ENCODE results near the gene ESPNL.

ESPNL gene

DNA sequence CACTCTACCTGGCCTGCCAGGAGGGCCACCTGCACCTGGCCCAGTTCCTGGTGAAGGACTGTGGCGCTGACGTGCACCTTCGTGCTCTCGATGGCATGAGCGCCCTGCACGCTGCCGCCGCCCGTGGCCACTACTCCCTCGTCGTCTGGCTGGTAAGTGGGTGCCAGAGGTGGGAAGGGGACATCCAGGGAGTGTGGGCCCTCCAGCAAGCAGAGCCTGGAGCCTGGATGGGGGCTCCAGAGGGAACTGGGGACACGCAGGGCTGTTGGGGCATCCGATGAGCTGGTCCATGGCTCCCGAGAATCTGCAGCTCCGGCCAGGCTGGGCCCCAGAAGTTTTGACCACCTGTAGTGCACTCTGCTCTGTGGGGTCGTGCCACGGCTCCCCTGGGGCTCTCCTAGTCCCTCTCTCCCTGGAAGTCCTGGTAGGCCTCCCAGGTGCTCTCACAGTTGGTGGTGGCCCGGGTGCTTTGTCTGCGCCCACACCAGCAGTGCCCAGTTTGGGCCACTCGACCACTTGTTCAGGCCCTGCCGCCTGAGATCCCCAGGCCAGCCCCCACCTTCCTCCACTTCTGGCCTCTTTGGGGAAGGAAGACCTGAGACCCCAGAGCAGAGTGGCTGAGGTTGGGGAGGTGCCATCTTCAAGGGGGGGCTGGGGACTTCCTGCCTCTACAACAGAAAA lies 4.7 kb downstream of the ESPNL start:
- 100% methylated on average over 18 of the region's 21 CpGs for WGBS (ENCODE audit: insufficient coverage)
- Histone ChIP-seq H3K36me3 (ENCODE audit: control insufficient read depth in 4 of 4, insufficient read depth in 4 of 4, low read length in 3 of 4) (no peaks in the 10 kb centered on the region), H3K27ac (ENCODE audit: insufficient read depth in 1 of 2, low read depth in 1 of 2, low read length in 2 of 2, poor library complexity in 1 of 2, severe bottlenecking in 2 of 2) (no peak overlapping the region), H3K9me3 (ENCODE audit: control extremely low read depth in 1 of 5, control insufficient read depth in 4 of 5, insufficient read depth in 2 of 5, low read depth in 1 of 5, low read length in 4 of 5) (no peaks in the 10 kb centered on the region), H3K4me3 (ENCODE audit: control insufficient read depth in 1 of 7, extremely low read depth in 1 of 7, insufficient read depth in 4 of 7, low read depth in 2 of 7, low read length in 6 of 7) (no peak overlapping the region), H3K4me1 (ENCODE audit: control extremely low read depth in 1 of 4, control insufficient read depth in 4 of 4, insufficient read depth in 4 of 4, low read length in 3 of 4) (peaks cover 0 to 32% (median 15%) of the 10 kb centered on the region in 4 experiments), H3K27me3 (replicated peaks in 2 of 5; ENCODE audit: control insufficient read depth in 4 of 5, insufficient read depth in 5 of 5, low read length in 4 of 5) (no peaks in the 10 kb centered on the region)
- ChIA-PET CTCF (no interaction called here), POLR2A (no interaction called here)
- no peak for DNase-seq

DNA sequence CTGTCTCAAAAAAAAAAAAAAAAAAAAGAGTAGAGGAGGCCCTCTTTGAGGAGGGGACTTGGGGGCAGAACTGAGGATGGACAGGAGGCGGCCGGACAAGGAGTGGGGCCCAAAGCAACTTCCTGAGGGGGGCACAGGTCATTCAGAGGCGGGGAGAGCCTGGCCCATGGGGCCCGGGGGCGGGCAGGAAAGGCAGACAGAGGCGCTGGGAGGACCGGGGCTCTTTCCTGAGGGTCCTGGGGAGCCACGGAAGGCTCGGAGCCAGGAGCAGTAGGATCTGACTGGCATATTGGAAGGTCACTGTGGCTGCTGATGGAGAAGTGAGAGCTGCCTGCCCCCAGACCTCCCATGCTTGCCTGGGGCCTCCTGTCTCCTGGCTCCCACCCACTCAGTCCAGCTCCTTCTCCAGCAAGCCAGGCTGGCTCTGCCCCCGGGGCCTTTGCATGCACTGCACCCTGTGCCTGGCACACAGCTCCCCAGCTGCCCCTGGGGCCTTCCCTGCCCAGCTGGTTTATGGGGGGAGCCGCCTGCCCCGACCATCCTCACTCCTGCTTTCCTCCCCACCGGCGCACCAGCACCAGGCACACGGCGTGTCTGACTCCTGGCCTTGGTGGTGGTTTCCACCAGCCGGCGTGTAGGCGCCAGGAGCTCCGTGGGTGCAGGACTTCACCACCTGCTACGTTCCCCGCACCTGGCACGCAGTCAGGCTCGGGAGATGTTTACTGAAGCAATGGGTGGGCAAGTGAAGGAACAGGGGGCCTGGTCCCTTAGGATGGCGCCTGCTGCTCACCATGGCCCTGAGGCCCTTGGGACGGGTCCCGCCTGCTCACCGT lies 5.6 kb downstream of the ESPNL start:
- no peaks in the 10 kb centered on the region for H3K9me3 ChIP-seq (ENCODE audit: control extremely low read depth in 1 of 5, control insufficient read depth in 4 of 5, insufficient read depth in 2 of 5, low read depth in 1 of 5, low read length in 4 of 5)
- DNase-seq: no peak
- WGBS (ENCODE audit: insufficient coverage): 95% methylated on average over 21 of the region's 28 CpGs
- CTCF ChIA-PET: no interaction called here
- no peaks in the 10 kb centered on the region for H3K36me3 ChIP-seq (ENCODE audit: control insufficient read depth in 4 of 4, insufficient read depth in 4 of 4, low read length in 3 of 4)
- H3K27ac ChIP-seq (ENCODE audit: insufficient read depth in 1 of 2, low read depth in 1 of 2, low read length in 2 of 2, poor library complexity in 1 of 2, severe bottlenecking in 2 of 2): no peak overlapping the region
- H3K27me3 ChIP-seq (replicated peaks in 2 of 5; ENCODE audit: control insufficient read depth in 4 of 5, insufficient read depth in 5 of 5, low read length in 4 of 5): no peaks in the 10 kb centered on the region
- peaks cover 0 to 32% (median 15%) of the 10 kb centered on the region in 4 experiments for H3K4me1 ChIP-seq (ENCODE audit: control extremely low read depth in 1 of 4, control insufficient read depth in 4 of 4, insufficient read depth in 4 of 4, low read length in 3 of 4)
- H3K4me3 ChIP-seq (ENCODE audit: control insufficient read depth in 1 of 7, extremely low read depth in 1 of 7, insufficient read depth in 4 of 7, low read depth in 2 of 7, low read length in 6 of 7): no peak overlapping the region
- POLR2A ChIA-PET: no interaction called here

DNA sequence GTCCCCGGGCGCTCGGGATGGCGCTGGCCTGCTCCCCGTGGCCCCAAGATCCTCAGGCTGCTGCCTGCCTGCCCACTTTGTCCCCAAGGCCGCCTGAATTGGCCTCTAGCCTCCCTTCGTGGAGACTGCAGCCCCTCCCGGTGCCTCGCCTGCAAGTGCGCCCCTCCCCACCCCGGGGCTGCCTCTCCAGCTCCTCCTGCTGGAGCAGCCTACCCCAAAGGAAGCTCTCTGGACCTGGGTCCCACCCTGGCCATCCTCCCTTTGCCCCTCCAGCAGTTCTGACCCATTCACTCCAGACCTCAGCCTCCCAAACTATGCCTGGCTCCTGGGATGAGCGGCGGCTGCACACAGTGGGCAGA lies 6.2 kb downstream of the ESPNL start:
- ChIA-PET POLR2A (no interaction called here), CTCF (interaction anchor here (1.2 kb wide), 1 partner anchor 25 kb away, joined by 3 read pairs; no protein-coding TSS in a partner anchor)
- WGBS (ENCODE audit: insufficient coverage): 92% methylated on average over 12 of the region's 13 CpGs
- Histone ChIP-seq H3K27me3 (replicated peaks in 2 of 5; ENCODE audit: control insufficient read depth in 4 of 5, insufficient read depth in 5 of 5, low read length in 4 of 5) (no peaks in the 10 kb centered on the region), H3K4me3 (ENCODE audit: control insufficient read depth in 1 of 7, extremely low read depth in 1 of 7, insufficient read depth in 4 of 7, low read depth in 2 of 7, low read length in 6 of 7) (no peak overlapping the region), H3K36me3 (ENCODE audit: control insufficient read depth in 4 of 4, insufficient read depth in 4 of 4, low read length in 3 of 4) (no peaks in the 10 kb centered on the region), H3K4me1 (ENCODE audit: control extremely low read depth in 1 of 4, control insufficient read depth in 4 of 4, insufficient read depth in 4 of 4, low read length in 3 of 4) (peaks cover 0 to 32% (median 15%) of the 10 kb centered on the region in 4 experiments), H3K9me3 (ENCODE audit: control extremely low read depth in 1 of 5, control insufficient read depth in 4 of 5, insufficient read depth in 2 of 5, low read depth in 1 of 5, low read length in 4 of 5) (no peaks in the 10 kb centered on the region), H3K27ac (ENCODE audit: insufficient read depth in 1 of 2, low read depth in 1 of 2, low read length in 2 of 2, poor library complexity in 1 of 2, severe bottlenecking in 2 of 2) (no peak overlapping the region)
- DNase-seq: no peak

DNA sequence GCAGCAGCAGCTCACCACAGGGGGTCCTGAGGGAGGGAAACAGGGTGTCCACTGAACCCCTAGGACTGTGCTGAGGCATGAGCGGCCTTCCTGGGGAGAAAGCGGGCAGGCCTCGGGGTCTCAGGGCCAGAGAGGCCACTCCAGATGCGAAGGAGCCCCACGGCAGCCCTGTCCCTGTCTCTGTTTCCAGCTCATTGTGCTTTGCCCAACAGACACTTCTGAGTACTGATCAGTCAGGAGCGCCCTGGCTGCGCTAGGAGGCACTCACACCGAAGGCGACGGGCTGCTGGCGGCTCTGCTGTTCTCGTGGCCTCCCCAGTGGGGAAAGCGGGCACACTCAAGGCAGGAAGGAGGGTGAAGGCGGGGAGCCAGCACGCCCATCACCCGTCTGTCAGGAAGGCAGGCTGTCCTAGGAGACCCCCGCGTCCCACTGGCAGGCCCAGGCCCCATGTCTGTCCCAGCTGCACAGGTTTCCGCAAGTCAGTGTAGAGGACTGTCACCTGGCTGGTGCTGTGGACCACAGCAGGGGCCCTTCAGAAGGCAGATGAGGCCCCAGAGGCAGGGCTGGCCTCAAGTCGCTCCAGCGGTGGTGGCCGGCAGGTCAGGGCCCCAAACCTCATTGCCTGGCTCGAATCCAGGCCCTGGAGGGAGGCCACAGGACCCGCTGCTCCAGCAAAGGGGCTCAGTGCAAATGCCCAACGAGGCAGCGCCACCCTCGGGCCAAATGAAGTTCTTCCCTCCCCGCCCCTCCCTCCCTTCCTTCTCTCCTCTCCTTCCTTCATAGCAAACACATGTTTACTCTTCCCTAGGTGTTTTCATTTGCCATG lies 6.8 kb downstream of the ESPNL start:
- peaks cover 0 to 32% (median 15%) of the 10 kb centered on the region in 4 experiments for H3K4me1 ChIP-seq (ENCODE audit: control extremely low read depth in 1 of 4, control insufficient read depth in 4 of 4, insufficient read depth in 4 of 4, low read length in 3 of 4)
- DNase-seq: peak in 2 of 3 donors; percentile 25 to 28
- ChIA-PET POLR2A (no interaction called here), CTCF (interaction anchor here (1.2 kb wide), 1 partner anchor 25 kb away, joined by 3 read pairs; no protein-coding TSS in a partner anchor)
- H3K27me3 ChIP-seq (replicated peaks in 2 of 5; ENCODE audit: control insufficient read depth in 4 of 5, insufficient read depth in 5 of 5, low read length in 4 of 5): no peaks in the 10 kb centered on the region
- H3K27ac ChIP-seq (ENCODE audit: insufficient read depth in 1 of 2, low read depth in 1 of 2, low read length in 2 of 2, poor library complexity in 1 of 2, severe bottlenecking in 2 of 2): no peak overlapping the region
- H3K9me3 ChIP-seq (ENCODE audit: control extremely low read depth in 1 of 5, control insufficient read depth in 4 of 5, insufficient read depth in 2 of 5, low read depth in 1 of 5, low read length in 4 of 5): no peaks in the 10 kb centered on the region
- H3K36me3 ChIP-seq (ENCODE audit: control insufficient read depth in 4 of 4, insufficient read depth in 4 of 4, low read length in 3 of 4): no peaks in the 10 kb centered on the region
- WGBS (ENCODE audit: insufficient coverage): 83% methylated on average over 24 of the region's 28 CpGs
- H3K4me3 ChIP-seq (ENCODE audit: control insufficient read depth in 1 of 7, extremely low read depth in 1 of 7, insufficient read depth in 4 of 7, low read depth in 2 of 7, low read length in 6 of 7): no peak overlapping the region

DNA sequence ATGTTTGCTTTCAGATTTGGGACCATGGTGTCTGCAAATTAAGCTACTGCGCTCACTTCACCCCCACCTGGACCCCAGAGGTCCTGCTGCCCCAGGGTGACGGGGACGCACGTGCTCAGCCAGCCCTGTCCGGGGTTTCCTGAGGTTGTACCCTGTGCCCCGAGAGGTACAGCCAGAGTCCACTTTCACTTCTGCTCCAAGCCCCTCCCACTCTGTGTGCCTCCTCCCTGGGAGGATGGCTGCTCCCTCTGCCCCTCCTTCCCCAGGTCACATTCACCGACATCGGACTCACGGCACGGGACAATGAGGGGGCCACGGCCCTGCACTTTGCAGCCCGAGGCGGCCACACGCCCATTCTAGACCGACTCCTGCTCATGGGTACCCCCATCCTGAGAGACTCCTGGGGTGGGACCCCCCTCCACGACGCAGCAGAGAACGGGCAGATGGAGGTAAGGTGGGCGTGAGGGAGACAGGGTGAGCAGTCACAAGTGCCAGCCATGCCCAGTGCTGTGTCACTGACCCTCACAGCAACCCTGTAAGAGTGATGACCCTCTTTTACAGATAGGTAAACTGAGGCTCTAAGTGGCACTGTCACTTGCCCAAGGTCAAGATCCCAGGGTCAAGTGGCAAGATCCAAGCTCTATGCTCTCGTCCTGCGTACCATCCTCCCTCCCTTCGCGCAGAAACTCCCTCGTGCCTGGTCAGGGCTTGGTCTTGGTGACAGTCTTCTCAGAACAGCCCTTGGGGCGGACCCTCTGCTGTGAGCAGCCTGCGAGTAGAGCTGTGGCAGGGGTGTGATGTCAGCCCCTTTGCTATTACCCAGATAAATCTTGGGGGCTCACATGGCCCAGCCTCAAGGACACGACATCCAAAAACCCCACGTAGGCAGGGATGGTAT lies 7.6 kb downstream of the ESPNL start:
- ChIA-PET POLR2A (no interaction called here), CTCF (interaction anchor here (1.2 kb wide), 1 partner anchor 26 kb away, joined by 3 read pairs; no protein-coding TSS in a partner anchor)
- peak in 1 of 3 donors; percentile 15 for DNase-seq
- Histone ChIP-seq H3K27ac (ENCODE audit: insufficient read depth in 1 of 2, low read depth in 1 of 2, low read length in 2 of 2, poor library complexity in 1 of 2, severe bottlenecking in 2 of 2) (no peak overlapping the region), H3K4me1 (ENCODE audit: control extremely low read depth in 1 of 4, control insufficient read depth in 4 of 4, insufficient read depth in 4 of 4, low read length in 3 of 4) (peaks cover 0 to 32% (median 15%) of the 10 kb centered on the region in 4 experiments), H3K4me3 (ENCODE audit: control insufficient read depth in 1 of 7, extremely low read depth in 1 of 7, insufficient read depth in 4 of 7, low read depth in 2 of 7, low read length in 6 of 7) (no peak overlapping the region), H3K27me3 (replicated peaks in 2 of 5; ENCODE audit: control insufficient read depth in 4 of 5, insufficient read depth in 5 of 5, low read length in 4 of 5) (no peaks in the 10 kb centered on the region), H3K9me3 (ENCODE audit: control extremely low read depth in 1 of 5, control insufficient read depth in 4 of 5, insufficient read depth in 2 of 5, low read depth in 1 of 5, low read length in 4 of 5) (peaks cover 0 to 2% (median 0%) of the 10 kb centered on the region in 5 experiments), H3K36me3 (ENCODE audit: control insufficient read depth in 4 of 4, insufficient read depth in 4 of 4, low read length in 3 of 4) (no peaks in the 10 kb centered on the region)
- 85% methylated on average over 23 of the region's 28 CpGs for WGBS (ENCODE audit: insufficient coverage)

DNA sequence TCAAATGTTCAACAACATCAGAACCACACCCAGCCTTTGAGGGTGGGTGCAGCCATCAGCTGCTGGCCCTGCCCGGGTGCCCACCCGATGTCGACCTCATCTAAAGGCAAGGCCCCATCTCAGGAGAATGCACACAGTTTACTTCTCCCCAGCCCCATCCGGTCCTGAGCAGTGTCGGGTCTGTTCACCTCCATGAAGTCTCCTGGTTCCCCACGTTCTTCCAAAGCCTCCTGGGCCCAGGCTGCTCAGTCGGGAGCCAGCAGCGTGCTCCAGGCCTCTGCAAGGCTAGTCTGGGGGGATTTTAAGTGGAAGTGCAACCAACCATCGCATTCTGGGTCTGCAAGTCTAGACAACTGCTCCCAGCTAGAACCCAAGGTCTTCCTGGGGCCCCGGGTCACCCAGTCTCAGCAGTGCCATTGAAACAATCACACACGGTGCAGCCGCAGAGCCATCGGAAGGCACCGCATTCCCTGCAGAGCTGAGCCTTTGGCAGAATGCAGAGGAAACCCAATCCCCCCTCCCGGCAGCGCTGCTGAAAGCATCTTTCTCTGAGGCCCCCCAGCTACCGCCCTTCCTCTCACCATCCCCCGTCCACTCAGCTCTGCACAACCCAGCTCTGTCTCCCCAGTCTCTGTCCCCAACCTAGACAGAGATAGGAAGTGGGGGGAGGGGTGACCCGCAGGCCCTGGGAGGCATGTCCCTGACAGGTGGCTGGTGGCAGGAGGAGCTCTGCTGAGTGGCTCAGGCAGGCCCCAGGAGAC lies 8.5 kb downstream of the ESPNL start:
- H3K27ac ChIP-seq (ENCODE audit: insufficient read depth in 1 of 2, low read depth in 1 of 2, low read length in 2 of 2, poor library complexity in 1 of 2, severe bottlenecking in 2 of 2): no peak overlapping the region
- 62% methylated on average over 14 of the region's 19 CpGs for WGBS (ENCODE audit: insufficient coverage)
- H3K4me1 ChIP-seq (ENCODE audit: control extremely low read depth in 1 of 4, control insufficient read depth in 4 of 4, insufficient read depth in 4 of 4, low read length in 3 of 4): peaks cover 0 to 32% (median 15%) of the 10 kb centered on the region in 4 experiments
- no peaks in the 10 kb centered on the region for H3K27me3 ChIP-seq (replicated peaks in 2 of 5; ENCODE audit: control insufficient read depth in 4 of 5, insufficient read depth in 5 of 5, low read length in 4 of 5)
- peak in 1 of 3 donors; percentile 15 for DNase-seq
- no peaks in the 10 kb centered on the region for H3K36me3 ChIP-seq (ENCODE audit: control insufficient read depth in 4 of 4, insufficient read depth in 4 of 4, low read length in 3 of 4)
- H3K9me3 ChIP-seq (ENCODE audit: control extremely low read depth in 1 of 5, control insufficient read depth in 4 of 5, insufficient read depth in 2 of 5, low read depth in 1 of 5, low read length in 4 of 5): peaks cover 0 to 6% (median 0%) of the 10 kb centered on the region in 5 experiments
- POLR2A ChIA-PET: no interaction called here
- CTCF ChIA-PET: interaction anchor here (1.0 kb wide), 1 partner anchor 155 kb away, joined by 4 read pairs; no protein-coding TSS in a partner anchor
- H3K4me3 ChIP-seq (ENCODE audit: control insufficient read depth in 1 of 7, extremely low read depth in 1 of 7, insufficient read depth in 4 of 7, low read depth in 2 of 7, low read length in 6 of 7): no peak overlapping the region

Measured in common myeloid progenitor, CD34-positive (primary cell).